SU-DHL-6 (cell line): ENCODE data around the gene PRIMPOL.

ENCODE experiments used
- CTCF ChIP-seq: fragments of 200-600 bp; sonication (generic); IDR thresholded peaks from one replicate; pipeline ENCODE4 v1.5.1; 2017; ENCODE audit warnings: antibody characterized with exemption, mild to moderate bottlenecking, low read length, moderate library complexity; ENCODE audit not compliant: insufficient read depth, poor library complexity, severe bottlenecking
- EZH2phosphoT487 ChIP-seq: fragments of 200-600 bp; sonication (generic), shearing (Covaris generic); conservative IDR thresholded peaks from 2 replicates; pipeline ENCODE4 v1.6.1; 2018; ENCODE audit warnings: mild to moderate bottlenecking, antibody characterized with exemption, low read length, moderate library complexity, mixed read lengths

DNA sequence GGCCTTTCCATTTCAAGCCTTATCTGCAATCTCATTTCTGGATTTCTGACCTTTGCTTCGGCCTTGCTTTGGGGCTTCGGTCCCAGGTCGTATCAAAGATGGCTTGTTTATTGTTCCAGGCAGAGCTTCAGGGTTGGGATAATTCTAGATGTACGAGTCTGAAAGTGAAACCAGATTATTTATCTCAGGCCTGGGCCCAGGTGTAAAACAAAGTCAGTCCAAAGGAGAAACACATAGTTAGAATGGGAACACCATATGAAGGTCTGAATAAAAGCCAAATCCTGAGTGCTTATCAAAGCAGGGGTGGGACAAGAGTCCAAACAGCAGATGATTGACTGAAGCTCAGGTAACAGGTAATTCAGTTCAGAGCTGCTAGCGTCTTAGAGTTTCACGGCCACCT lies 17.1 kb downstream of the PRIMPOL start:
- TF ChIP-seq CTCF (no peak), EZH2phosphoT487 (no peak)
